GM19397 (cell line): Measurements from ENCODE around the gene SSR2.
"Not testable (repeated sequence)": the region's sequence is repeated elsewhere in the genome, so short reads cannot be mapped to it uniquely, and the experiment has no call there.

ENCODE experiments used
- ATAC-seq: cut with Tn5 transposase; IDR thresholded peaks from one replicate; pipeline ENCODE4 v1.9.1; 2021; ENCODE audit warnings: mild to moderate bottlenecking, moderate library complexity; ENCODE audit not compliant: unreplicated experiment

The SSR2 gene

GRCh38 chr1:155996166-155996565 is 24.6 kb downstream of the SSR2 start:
- ATAC-seq, result no peak

- no peak for ATAC-seq
Observed at GRCh38 chr1:155993595-155993994, 27.2 kb downstream of the SSR2 start.

GRCh38 chr1:155990005-155990739 is 30.6 kb downstream of the SSR2 start:
- ATAC-seq, result no peak

GRCh38 chr1:155989242-155990004 is 31.3 kb downstream of the SSR2 start:
- ATAC-seq, result no peak

GRCh38 chr1:155984903-155985645 is 35.7 kb downstream of the SSR2 start:
- ATAC-seq, result not testable (repeated sequence)

- ATAC-seq, result no peak
Observed at GRCh38 chr1:155984341-155984740, 36.4 kb downstream of the SSR2 start.

- ATAC-seq, result no peak
Observed at GRCh38 chr1:155983191-155984024, 37.3 kb downstream of the SSR2 start.

- ATAC-seq, result no peak
Observed at GRCh38 chr1:155982106-155982505, 38.6 kb downstream of the SSR2 start.

- ATAC-seq, result no peak
Observed at GRCh38 chr1:155981266-155982088, 39.3 kb downstream of the SSR2 start.

- no peak for ATAC-seq
Observed at GRCh38 chr1:155979597-155980343, 41.0 kb downstream of the SSR2 start.

GRCh38 chr1:155978973-155979429 is 41.8 kb downstream of the SSR2 start:
- no peak for ATAC-seq

GRCh38 chr1:155978325-155978972 is 42.3 kb downstream of the SSR2 start, which contains the start of gene ARHGEF2:
Gene ARHGEF2, minus strand, starts transcription at chr1:155978547. Its CDS starts 120 bp downstream, at chr1:155978427.
- ATAC-seq, result no peak

GRCh38 chr1:155977690-155978324 is 42.9 kb downstream of the SSR2 start:
- no peak for ATAC-seq

- ATAC-seq, result no peak
Observed at GRCh38 chr1:155976913-155977689, 43.6 kb downstream of the SSR2 start.

GRCh38 chr1:155976062-155976912 is 44.5 kb downstream of the SSR2 start:
- ATAC-seq, result no peak

GRCh38 chr1:155975375-155976061 is 45.2 kb downstream of the SSR2 start:
- no peak for ATAC-seq
